ENCODE results near the gene SIGLEC9.

SIGLEC9 gene

GRCh38 chr19:51124729-51125128, at the start of gene SIGLEC9:
TSS of gene SIGLEC9 (plus strand) at chr19:51124906. CDS start at chr19:51124975, 69 bp downstream.
- DNase-seq (ENCODE audit: low spot score in 2 of 2) (no peak), ATAC-seq (replicated peaks; ENCODE audit: extremely low read depth, poor library complexity, severe bottlenecking) (no peak)
- Mint-ChIP-seq H3K9me3 (no peaks in the 10 kb centered on the region), H3K4me1 (peaks cover 80% of the 10 kb centered on the region), H3K27me3 (no peaks in the 10 kb centered on the region), H3K36me3 (ENCODE audit: insufficient read depth) (peaks cover 2% of the 10 kb centered on the region), H3K4me3 (peak within 1 kb of the TSS; percentile 64), H3K27ac (ENCODE audit: low read depth) (peak within 1 kb of the TSS; percentile 87)

DNA sequence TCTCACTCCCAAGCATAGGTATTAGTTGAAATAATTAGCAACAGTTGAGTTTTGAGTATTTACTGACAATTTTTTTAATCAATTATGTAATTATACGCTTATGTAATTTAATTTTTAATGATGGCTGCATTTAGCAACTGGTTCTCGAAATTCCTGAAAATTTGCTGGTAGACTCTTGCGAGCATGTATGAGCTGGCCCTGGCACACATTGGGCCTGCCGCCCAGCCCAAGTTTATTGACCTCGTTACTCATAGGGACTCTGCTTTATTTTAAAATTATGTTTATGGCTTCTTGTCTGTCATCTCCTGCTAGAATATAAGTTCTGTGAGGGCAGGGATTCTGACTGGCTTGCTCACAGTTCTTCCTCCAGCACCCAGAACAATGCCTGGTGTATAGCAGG, 48.7 kb upstream of the SIGLEC9 start:
- H3K4me3 Mint-ChIP-seq: no peak overlapping the region
- no peaks in the 10 kb centered on the region for H3K4me1 Mint-ChIP-seq
- DNase-seq (ENCODE audit: low spot score in 2 of 2) (no peak), ATAC-seq (replicated peaks; ENCODE audit: extremely low read depth, poor library complexity, severe bottlenecking) (no peak)
- no peaks in the 10 kb centered on the region for H3K9me3 Mint-ChIP-seq
- H3K36me3 Mint-ChIP-seq (ENCODE audit: insufficient read depth): peaks cover 2% of the 10 kb centered on the region
- H3K27me3 Mint-ChIP-seq: peaks cover 40% of the 10 kb centered on the region
- H3K27ac Mint-ChIP-seq (ENCODE audit: low read depth): no peak overlapping the region

DNA sequence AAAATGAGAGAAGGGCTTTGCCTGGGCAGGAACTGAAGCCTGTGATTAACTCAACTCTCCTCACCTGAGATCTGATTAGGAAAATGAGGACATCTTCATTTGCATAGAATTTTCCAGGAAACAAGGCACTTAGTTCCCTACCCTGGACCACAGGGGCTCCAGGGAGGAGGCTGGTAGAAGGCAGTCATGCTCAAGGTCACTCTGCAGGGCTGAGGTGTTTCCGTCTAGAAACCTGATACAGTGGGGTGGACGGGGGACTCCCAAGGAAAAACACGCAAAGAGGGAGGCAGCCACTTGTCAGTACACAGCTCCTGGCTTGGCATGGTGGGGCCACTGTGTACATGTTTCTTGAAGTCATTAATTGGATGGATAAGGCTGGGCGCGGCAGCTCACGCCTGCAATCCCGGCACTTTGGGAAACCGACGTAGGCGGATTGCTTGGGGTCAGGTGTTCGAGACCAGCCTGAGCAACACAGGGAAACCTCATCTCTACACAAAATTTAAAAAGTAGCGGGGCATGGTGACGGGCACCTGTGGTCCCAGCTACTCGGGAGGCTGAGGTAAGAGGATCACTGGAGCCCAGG, 48.0 kb upstream of the SIGLEC9 start:
- H3K4me1 Mint-ChIP-seq: no peaks in the 10 kb centered on the region
- DNase-seq (ENCODE audit: low spot score in 2 of 2) (no peak), ATAC-seq (replicated peaks; ENCODE audit: extremely low read depth, poor library complexity, severe bottlenecking) (no peak)
- H3K27ac Mint-ChIP-seq (ENCODE audit: low read depth): no peak overlapping the region
- no peak overlapping the region for H3K4me3 Mint-ChIP-seq
- H3K27me3 Mint-ChIP-seq: peaks cover 43% of the 10 kb centered on the region
- H3K9me3 Mint-ChIP-seq: no peaks in the 10 kb centered on the region
- H3K36me3 Mint-ChIP-seq (ENCODE audit: insufficient read depth): peaks cover 2% of the 10 kb centered on the region

GRCh38 chr19:51078104-51078503, 46.6 kb upstream of the SIGLEC9 start:
- no peaks in the 10 kb centered on the region for H3K9me3 Mint-ChIP-seq
- H3K27ac Mint-ChIP-seq (ENCODE audit: low read depth): no peak overlapping the region
- no peak for ATAC-seq (replicated peaks; ENCODE audit: extremely low read depth, poor library complexity, severe bottlenecking)
- H3K4me1 Mint-ChIP-seq: no peaks in the 10 kb centered on the region
- peaks cover 2% of the 10 kb centered on the region for H3K36me3 Mint-ChIP-seq (ENCODE audit: insufficient read depth)
- H3K27me3 Mint-ChIP-seq: peaks cover 56% of the 10 kb centered on the region
- H3K4me3 Mint-ChIP-seq: no peak overlapping the region
- DNase-seq (ENCODE audit: low spot score in 2 of 2): no peak

GRCh38 chr19:51078731-51079130, 46.0 kb upstream of the SIGLEC9 start:
- DNase-seq (ENCODE audit: low spot score in 2 of 2): no peak
- peaks cover 2% of the 10 kb centered on the region for H3K36me3 Mint-ChIP-seq (ENCODE audit: insufficient read depth)
- H3K27ac Mint-ChIP-seq (ENCODE audit: low read depth): no peak overlapping the region
- H3K27me3 Mint-ChIP-seq: peaks cover 56% of the 10 kb centered on the region
- no peaks in the 10 kb centered on the region for H3K4me1 Mint-ChIP-seq
- no peak overlapping the region for H3K4me3 Mint-ChIP-seq
- ATAC-seq (replicated peaks; ENCODE audit: extremely low read depth, poor library complexity, severe bottlenecking): no peak
- H3K9me3 Mint-ChIP-seq: no peaks in the 10 kb centered on the region

- H3K4me1 Mint-ChIP-seq: no peaks in the 10 kb centered on the region
- ATAC-seq (replicated peaks; ENCODE audit: extremely low read depth, poor library complexity, severe bottlenecking) (no peak), DNase-seq (ENCODE audit: low spot score in 2 of 2) (no peak)
- no peaks in the 10 kb centered on the region for H3K9me3 Mint-ChIP-seq
- no peak overlapping the region for H3K4me3 Mint-ChIP-seq
- H3K27me3 Mint-ChIP-seq: peaks cover 51% of the 10 kb centered on the region
- H3K27ac Mint-ChIP-seq (ENCODE audit: low read depth): no peak overlapping the region
- peaks cover 2% of the 10 kb centered on the region for H3K36me3 Mint-ChIP-seq (ENCODE audit: insufficient read depth)
Observed at GRCh38 chr19:51079481-51080110, 45.1 kb upstream of the SIGLEC9 start.

DNA sequence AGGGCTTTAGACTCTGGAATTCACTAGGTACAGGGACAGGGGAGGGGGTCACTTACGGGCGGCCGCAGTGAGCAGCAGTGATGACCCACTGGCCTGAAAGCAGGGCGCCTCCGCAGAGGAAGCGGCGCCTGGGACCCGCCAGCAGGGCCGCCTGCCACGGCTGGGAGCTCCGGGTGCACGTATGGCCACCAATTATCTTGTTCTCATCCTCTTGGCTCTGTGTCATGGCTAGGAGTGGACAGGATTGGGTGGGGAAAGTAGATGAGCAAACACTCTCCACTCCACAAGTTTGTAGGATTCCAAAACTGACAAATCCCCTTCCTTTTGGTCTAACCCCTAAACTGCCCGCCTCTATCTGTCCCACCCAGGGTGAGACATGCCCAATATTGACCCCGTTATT, 43.2 kb upstream of the SIGLEC9 start:
- Mint-ChIP-seq H3K36me3 (ENCODE audit: insufficient read depth) (peaks cover 2% of the 10 kb centered on the region), H3K9me3 (no peaks in the 10 kb centered on the region), H3K4me3 (no peak overlapping the region), H3K4me1 (no peaks in the 10 kb centered on the region), H3K27me3 (peaks cover 35% of the 10 kb centered on the region), H3K27ac (ENCODE audit: low read depth) (no peak overlapping the region)
- DNase-seq (ENCODE audit: low spot score in 2 of 2) (no peak), ATAC-seq (replicated peaks; ENCODE audit: extremely low read depth, poor library complexity, severe bottlenecking) (no peak)

DNA sequence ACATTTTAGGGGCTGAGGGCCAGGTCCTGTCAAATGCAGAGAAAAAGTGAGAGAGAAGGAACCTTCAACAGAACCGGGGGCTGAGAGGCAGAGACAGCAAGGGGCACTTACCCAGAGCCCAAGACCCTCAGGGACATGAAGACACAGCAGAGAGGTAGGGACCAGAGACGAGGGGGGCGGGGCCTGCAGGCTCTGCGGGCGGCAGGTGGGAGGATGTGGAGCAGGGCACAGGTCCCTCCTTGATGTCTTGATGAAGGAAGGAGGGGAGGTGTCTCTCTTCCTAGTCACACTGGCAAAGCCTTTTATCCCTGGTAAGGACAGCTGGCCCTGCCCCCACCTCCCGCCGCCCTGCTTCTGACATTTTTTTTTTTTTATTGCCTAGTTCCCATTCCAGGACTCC, 42.1 kb upstream of the SIGLEC9 start, which contains the start of gene KLK14:
Gene KLK14 (minus strand): TSS at position 277 of the 400 bp plus-strand sequence. CDS start 273 bp downstream, at position 4.
- DNase-seq (ENCODE audit: low spot score in 2 of 2) (no peak), ATAC-seq (replicated peaks; ENCODE audit: extremely low read depth, poor library complexity, severe bottlenecking) (no peak)
- Mint-ChIP-seq H3K9me3 (no peaks in the 10 kb centered on the region), H3K36me3 (ENCODE audit: insufficient read depth) (peaks cover 2% of the 10 kb centered on the region), H3K4me1 (no peaks in the 10 kb centered on the region), H3K27me3 (peaks cover 26% of the 10 kb centered on the region), H3K4me3 (no peak within 1 kb of the TSS), H3K27ac (ENCODE audit: low read depth) (peak within 1 kb of the TSS; percentile 16)

DNA sequence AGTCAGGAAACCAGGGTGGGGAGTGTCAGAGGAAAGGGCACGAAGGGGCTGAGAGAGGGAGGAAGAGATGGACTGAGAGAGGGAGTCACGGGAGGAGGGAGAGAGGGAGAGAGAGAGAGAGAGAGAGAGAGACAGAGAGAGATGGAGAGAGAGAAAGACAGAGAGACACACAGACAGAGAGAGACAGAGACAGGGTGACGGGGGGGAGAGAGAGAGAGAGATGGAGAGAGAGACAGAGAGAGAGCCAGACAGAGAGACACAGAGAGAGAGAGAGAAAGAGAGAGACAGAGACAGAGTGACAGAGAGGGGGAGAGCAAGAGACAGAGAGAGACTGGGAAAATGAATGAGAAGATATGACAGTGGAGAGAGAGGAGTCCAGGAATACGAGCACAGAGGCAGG, 41.5 kb upstream of the SIGLEC9 start:
- peaks cover 26% of the 10 kb centered on the region for H3K27me3 Mint-ChIP-seq
- H3K9me3 Mint-ChIP-seq: no peaks in the 10 kb centered on the region
- H3K27ac Mint-ChIP-seq (ENCODE audit: low read depth): peak overlapping the region; percentile 16
- no peaks in the 10 kb centered on the region for H3K4me1 Mint-ChIP-seq
- ATAC-seq (replicated peaks; ENCODE audit: extremely low read depth, poor library complexity, severe bottlenecking) (no peak), DNase-seq (ENCODE audit: low spot score in 2 of 2) (no peak)
- peaks cover 2% of the 10 kb centered on the region for H3K36me3 Mint-ChIP-seq (ENCODE audit: insufficient read depth)
- H3K4me3 Mint-ChIP-seq: no peak overlapping the region

DNA sequence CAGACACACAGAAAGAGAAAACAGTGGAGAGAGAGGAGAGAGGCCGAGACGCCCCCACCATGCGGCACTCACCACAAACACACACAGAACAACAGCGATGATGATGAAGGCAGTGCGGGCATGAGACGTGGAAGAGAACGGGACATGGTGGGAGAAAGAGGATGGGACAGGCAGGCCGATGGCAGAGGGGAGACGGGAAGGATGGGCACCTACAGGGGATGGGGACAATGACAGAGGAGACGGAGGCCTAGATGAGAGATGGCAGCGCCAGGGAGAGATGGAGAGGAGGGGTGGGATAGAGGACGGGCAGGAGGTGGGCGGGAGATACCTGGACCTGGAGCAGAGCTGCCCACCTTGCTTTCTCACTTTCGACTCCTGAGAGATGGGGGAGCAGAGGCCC, 40.9 kb upstream of the SIGLEC9 start:
- H3K4me3 Mint-ChIP-seq: no peak overlapping the region

DNA sequence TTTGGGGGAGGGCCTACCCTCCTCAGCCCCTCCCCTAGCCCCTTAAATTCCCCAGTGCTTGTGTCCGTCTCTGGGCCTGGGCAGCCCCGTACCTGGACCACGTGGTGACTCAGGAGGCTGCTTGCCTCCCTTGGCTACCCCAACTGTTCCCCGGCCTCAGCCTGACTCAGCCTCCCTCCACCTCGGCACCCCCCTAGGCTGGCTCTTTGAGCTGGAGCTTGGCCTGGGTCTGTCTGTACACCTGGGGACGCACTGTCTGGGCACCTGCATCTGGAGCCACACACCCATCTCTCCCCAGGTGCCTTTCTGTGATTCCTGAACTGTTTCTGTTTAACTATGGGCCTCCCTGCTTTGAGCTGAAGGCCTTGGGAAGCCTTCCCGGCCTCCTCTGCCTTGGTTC, 40.2 kb upstream of the SIGLEC9 start:
- Mint-ChIP-seq H3K9me3 (no peaks in the 10 kb centered on the region), H3K36me3 (ENCODE audit: insufficient read depth) (peaks cover 1% of the 10 kb centered on the region), H3K4me1 (no peaks in the 10 kb centered on the region), H3K27me3 (peaks cover 26% of the 10 kb centered on the region), H3K4me3 (no peak overlapping the region), H3K27ac (ENCODE audit: low read depth) (no peak overlapping the region)
- no peak for DNase-seq (ENCODE audit: low spot score in 2 of 2)
- no peak for ATAC-seq (replicated peaks; ENCODE audit: extremely low read depth, poor library complexity, severe bottlenecking)

More for the DNA sequence above, 40.9 kb upstream of the SIGLEC9 start:
- no peak for DNase-seq (ENCODE audit: low spot score in 2 of 2)
- Mint-ChIP-seq H3K36me3 (ENCODE audit: insufficient read depth) (no peaks in the 10 kb centered on the region), H3K27ac (ENCODE audit: low read depth) (peak overlapping the region; percentile 16), H3K27me3 (peaks cover 26% of the 10 kb centered on the region), H3K4me1 (no peaks in the 10 kb centered on the region), H3K9me3 (no peaks in the 10 kb centered on the region)
- no peak for ATAC-seq (replicated peaks; ENCODE audit: extremely low read depth, poor library complexity, severe bottlenecking)

- no peak overlapping the region for H3K27ac Mint-ChIP-seq (ENCODE audit: low read depth)
- no peak overlapping the region for H3K4me3 Mint-ChIP-seq
Observed at GRCh38 chr19:51086153-51086850, 38.4 kb upstream of the SIGLEC9 start.

GRCh38 chr19:51089786-51090185, 34.9 kb upstream of the SIGLEC9 start:
- DNase-seq (ENCODE audit: low spot score in 2 of 2): no peak
- no peaks in the 10 kb centered on the region for H3K27me3 Mint-ChIP-seq
- no peaks in the 10 kb centered on the region for H3K9me3 Mint-ChIP-seq
- H3K36me3 Mint-ChIP-seq (ENCODE audit: insufficient read depth): peaks cover 1% of the 10 kb centered on the region
- H3K4me3 Mint-ChIP-seq: no peak overlapping the region
- H3K27ac Mint-ChIP-seq (ENCODE audit: low read depth): no peak overlapping the region
- H3K4me1 Mint-ChIP-seq: no peaks in the 10 kb centered on the region
- no peak for ATAC-seq (replicated peaks; ENCODE audit: extremely low read depth, poor library complexity, severe bottlenecking)

More at GRCh38 chr19:51086153-51086850, 38.4 kb upstream of the SIGLEC9 start:
- Mint-ChIP-seq H3K27me3 (peaks cover 26% of the 10 kb centered on the region), H3K36me3 (ENCODE audit: insufficient read depth) (peaks cover 1% of the 10 kb centered on the region), H3K4me1 (no peaks in the 10 kb centered on the region), H3K9me3 (no peaks in the 10 kb centered on the region)
- DNase-seq (ENCODE audit: low spot score in 2 of 2) (no peak), ATAC-seq (replicated peaks; ENCODE audit: extremely low read depth, poor library complexity, severe bottlenecking) (no peak)
